Lung (tissue), 12 donors: ENCODE data around the gene NAP1L1. TPM values are rescaled to one million over a fixed set of nuclear protein-coding genes. Genes with fewer than 3 reads are reported as not detected.

Source experiments
- ATAC-seq: fragments of 200-7000 bp; cut with Tn5 transposase; one replicate; pipeline ENCODE4 v1.9.1; 2020; ENCODE audit warnings: moderate number of reproducible peaks; ENCODE audit not compliant: insufficient read depth, low FRiP score
- DNase-seq, 3 donors: peaks; one replicate each; pipeline ENCODE4 v3.0.0-alpha.2; 2013 to 2017
- H3K27ac ChIP-seq, 2 donors: one replicate each; pipeline ENCODE4 v1.5.1; 2013; ENCODE audit warnings: mild to moderate bottlenecking in 2 of 2, moderate library complexity in 2 of 2, control low read depth in 1 of 2, inconsistent platforms in 1 of 2, low read depth in 1 of 2, low read length in 1 of 2
- H3K27me3 ChIP-seq, 3 donors: one replicate each; pipeline ENCODE4 v1.5.1; 2013; ENCODE audit warnings: low read length in 2 of 3; ENCODE audit not compliant: control insufficient read depth in 3 of 3, insufficient read depth in 3 of 3
- H3K36me3 ChIP-seq, 4 donors: one replicate each; pipeline ENCODE4 v1.5.1; 2013; ENCODE audit warnings: low read length in 4 of 4, mild to moderate bottlenecking in 1 of 4, moderate library complexity in 1 of 4; ENCODE audit not compliant: control insufficient read depth in 4 of 4, insufficient read depth in 4 of 4
- H3K4me1 ChIP-seq, 5 donors: one replicate each; pipeline ENCODE4 v1.5.1; 2013; ENCODE audit warnings: low read length in 5 of 5, mild to moderate bottlenecking in 2 of 5, moderate library complexity in 1 of 5; ENCODE audit not compliant: control insufficient read depth in 5 of 5, insufficient read depth in 5 of 5
- H3K4me3 ChIP-seq: one replicate; pipeline ENCODE4 v1.5.1; 2013; ENCODE audit warnings: mild to moderate bottlenecking, control low read depth, moderate library complexity
- H3K9ac ChIP-seq, 2 donors: one replicate each; pipeline ENCODE4 v1.5.1; 2013; ENCODE audit warnings: low read length in 2 of 2, control low read depth in 1 of 2; ENCODE audit not compliant: insufficient read depth in 1 of 2
- H3K9me3 ChIP-seq, 4 donors: one replicate each; pipeline ENCODE4 v1.5.1; 2013; ENCODE audit warnings: low read length in 3 of 4, mild to moderate bottlenecking in 1 of 4, moderate library complexity in 1 of 4; ENCODE audit not compliant: control insufficient read depth in 4 of 4, insufficient read depth in 3 of 4
- CTCF ChIP-seq: IDR thresholded peaks from 2 replicates; pipeline ENCODE4 v1.5.1; 2012; ENCODE audit warnings: mild to moderate bottlenecking; ENCODE audit errors: control extremely low read depth, extremely low read depth
- WGBS, 2 donors: extraction: QIAGEN DNeasy Blood & Tissue Kit; methylation state at CpG; one replicate each; pipeline ENCODE4 v1.1.7; 2013; 5-methylcytosine and 5-hydroxymethylcytosine counted together
- polyA plus RNA-seq, 2 donors: library from polyadenylated mRNA; stranded (reverse); fragments of 200-250 nt; gene quantifications; one replicate each; pipeline ENCODE4 v1.2.1, GENCODE V29; 2013
- total RNA-seq, 2 donors: library from RNA; depleted of rRNA in 1 of 2; stranded (reverse); fragments of >200 nt in 1 of 2; gene quantifications; one replicate each; pipeline ENCODE4 v1.2.1, GENCODE V29; 2014 to 2021
- donor health status: control.
- donor health status: control.
- donor health status: Bipolar disorder and iron deficiency.
- donor health status: healthy.
- donor health status: DM: yes; HTN: yes; CAD: no.

Gene NAP1L1
- total and polyA plus RNA-seq, 4 donors = 268 to 515 (median 322) TPM

DNA sequence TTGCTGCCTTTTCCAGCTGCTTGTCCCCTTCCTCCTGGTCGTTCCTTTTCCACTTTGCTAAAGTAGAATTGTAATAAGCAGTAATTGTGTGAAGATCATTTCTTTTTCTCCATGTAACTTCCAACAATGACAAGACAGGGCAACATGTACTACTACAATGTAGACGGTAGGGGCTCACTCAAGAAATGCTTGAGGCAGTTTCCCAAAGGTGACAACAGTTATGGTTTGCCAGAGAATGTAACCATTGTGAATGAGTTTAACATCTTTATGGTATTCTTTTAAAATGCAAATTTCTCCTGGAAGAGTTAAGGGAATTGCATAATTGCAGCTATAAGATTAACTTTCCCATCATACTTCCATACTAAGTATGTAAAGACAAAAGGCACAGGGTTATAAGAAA, 29.1 kb downstream of the NAP1L1 start:
- WGBS, 2 donors = 85 to 90% methylated on average over 2 of the region's 2 CpGs
- ATAC-seq (no peak), DNase-seq (no peak)
- H3K9me3 ChIP-seq = no peaks in the 10 kb centered on the region
- H3K27me3 ChIP-seq = no peaks in the 10 kb centered on the region
- no peak overlapping the region for H3K27ac ChIP-seq
- H3K4me3 ChIP-seq = no peak overlapping the region
- no peak for TF ChIP-seq CTCF
- H3K36me3 ChIP-seq = peaks cover 14 to 60% (median 28%) of the 10 kb centered on the region in 4 donors
- H3K4me1 ChIP-seq = no peaks in the 10 kb centered on the region
- H3K9ac ChIP-seq = no peak overlapping the region

DNA sequence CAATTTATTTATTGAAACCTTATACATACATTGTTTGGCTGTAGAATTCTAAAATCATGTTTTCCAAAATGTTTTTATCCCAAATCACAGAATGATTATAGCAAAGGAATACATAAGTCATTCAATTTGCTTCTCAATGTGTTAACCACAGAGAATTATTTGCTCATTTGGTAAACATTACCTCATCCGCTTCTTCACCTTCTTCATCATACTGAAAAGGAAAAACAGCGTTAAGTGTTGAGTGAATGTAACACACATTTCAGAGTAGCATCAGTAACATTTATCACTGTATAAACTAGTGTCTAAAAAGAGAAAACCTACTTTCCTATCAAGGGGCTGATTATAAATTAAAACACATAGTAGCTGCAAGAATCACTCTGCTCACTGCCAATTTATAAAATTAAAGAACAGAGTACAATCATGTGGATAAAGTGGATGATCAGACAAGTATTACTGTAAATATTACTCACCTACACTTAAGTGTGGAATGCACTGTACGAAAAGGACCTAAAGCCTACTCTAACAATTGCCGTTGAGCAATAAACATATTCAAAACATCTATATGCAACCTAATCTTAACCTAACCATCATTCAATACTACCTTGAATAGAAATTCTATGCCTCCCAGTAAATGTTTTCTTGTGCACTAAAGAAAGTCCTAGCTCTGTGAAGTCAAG, 34.8 kb downstream of the NAP1L1 start:
- TF ChIP-seq CTCF = no peak
- 73 to 91% methylated on average over 4 of the region's 4 CpGs for WGBS, 2 donors
- ATAC-seq (no peak), DNase-seq (no peak)
- Histone ChIP-seq H3K9me3 (no peaks in the 10 kb centered on the region), H3K9ac (no peak overlapping the region), H3K4me3 (no peak overlapping the region), H3K27me3 (no peaks in the 10 kb centered on the region), H3K4me1 (no peaks in the 10 kb centered on the region), H3K27ac (no peak overlapping the region), H3K36me3 (peaks cover 9 to 46% (median 22%) of the 10 kb centered on the region in 4 donors)

DNA sequence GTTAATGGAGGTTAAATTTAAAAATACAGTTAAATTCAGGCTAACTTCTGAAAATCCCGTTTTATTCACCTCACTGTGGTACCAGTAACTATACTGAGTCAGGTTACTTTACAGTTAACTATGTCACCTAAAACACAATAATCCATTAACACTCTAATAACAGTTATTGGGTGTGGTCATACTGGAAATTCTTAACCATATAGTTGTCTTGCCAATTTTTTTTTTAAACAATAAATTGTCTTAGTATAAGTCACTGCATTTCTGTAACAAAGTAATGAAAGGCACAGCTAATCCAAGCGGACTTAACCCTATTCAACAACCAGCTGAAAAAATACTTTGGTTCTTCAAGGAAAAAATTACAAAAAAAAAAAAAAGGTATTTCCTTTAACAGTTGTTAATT, 36.7 kb downstream of the NAP1L1 start:
- DNase-seq (no peak), ATAC-seq (no peak)
- H3K9ac ChIP-seq = no peak overlapping the region
- no peak overlapping the region for H3K4me3 ChIP-seq
- no peaks in the 10 kb centered on the region for H3K27me3 ChIP-seq
- no peaks in the 10 kb centered on the region for H3K4me1 ChIP-seq
- H3K27ac ChIP-seq = no peak overlapping the region
- TF ChIP-seq CTCF = no peak
- no peaks in the 10 kb centered on the region for H3K9me3 ChIP-seq
- peaks cover 8 to 35% (median 21%) of the 10 kb centered on the region in 4 donors for H3K36me3 ChIP-seq
- 93% methylated on average over 2 of the region's 2 CpGs for WGBS, 2 donors

DNA sequence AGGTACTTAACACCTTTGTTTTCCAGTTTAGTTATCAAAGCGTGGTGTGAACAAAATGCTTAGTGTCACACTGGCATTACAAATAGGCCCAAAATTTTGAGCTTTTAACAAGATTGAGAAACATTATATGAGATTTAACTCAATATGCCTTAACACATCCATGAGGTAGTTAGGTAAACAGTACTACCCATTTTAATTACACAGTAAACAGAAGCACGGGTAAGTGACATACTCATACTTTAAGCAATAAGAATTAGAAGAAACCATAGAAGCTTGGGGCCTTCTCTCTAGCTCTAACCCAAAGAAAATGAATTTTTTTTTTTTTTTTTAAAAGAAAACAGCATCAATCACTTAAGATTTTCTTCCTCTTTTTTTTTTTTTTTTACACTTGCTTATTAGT, 37.4 kb downstream of the NAP1L1 start:
- DNase-seq = no peak
- 77 to 86% methylated on average over 2 of the region's 2 CpGs for WGBS, 2 donors
- H3K27me3 ChIP-seq = no peaks in the 10 kb centered on the region
- no peak overlapping the region for H3K9ac ChIP-seq
- no peak for TF ChIP-seq CTCF
- ATAC-seq = no peak
- H3K36me3 ChIP-seq = peaks cover 8 to 28% (median 19%) of the 10 kb centered on the region in 4 donors
- H3K4me3 ChIP-seq = no peak overlapping the region
- H3K9me3 ChIP-seq = no peaks in the 10 kb centered on the region
- H3K27ac ChIP-seq = no peak overlapping the region
- no peaks in the 10 kb centered on the region for H3K4me1 ChIP-seq
